ENCODE results near the gene ADAMTS5. TPM values are rescaled to one million over a fixed set of nuclear protein-coding genes. Genes with fewer than 3 reads are reported as not detected.

ADAMTS5 gene
- total RNA-seq, 4 donors from 2014 or later, result 24.8 to 99.7 (median 48.4) TPM

DNA sequence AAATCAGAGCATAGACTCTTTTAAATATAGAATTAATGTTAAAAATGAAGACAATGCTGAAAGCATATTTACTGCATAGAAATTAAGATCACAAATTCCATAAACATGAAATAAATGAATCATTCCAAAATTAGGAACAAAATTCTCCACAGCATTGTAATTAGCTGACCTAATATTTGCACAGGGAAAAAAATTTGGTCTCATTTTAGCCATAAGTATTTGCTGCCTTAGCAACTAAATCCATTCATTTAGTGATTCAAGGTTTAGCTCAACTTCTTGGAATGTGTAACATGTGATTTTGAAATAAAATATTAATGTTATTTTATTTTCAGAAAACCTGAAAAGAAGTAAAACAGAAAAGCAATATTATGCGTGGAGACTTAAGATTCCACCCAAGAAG is 25.5 kb downstream of the ADAMTS5 start:
- Histone ChIP-seq H3K36me3 (no peaks in the 10 kb centered on the region), H3K27ac (peak overlapping the region in 1 of 2 donors; percentile 18), H3K4me3 (no peak overlapping the region), H3K27me3 (no peaks in the 10 kb centered on the region), H3K9me3 (no peaks in the 10 kb centered on the region), H3K4me1 (peaks cover 0 to 5% of the 10 kb centered on the region in 2 donors)
- no peak for DNase-seq
- intact Hi-C loops (cut with DNase I; ENCODE audit: low total_unique reads), result no loop called here
- TF ChIP-seq POLR2A (IDR thresholded peaks at IDR 0.05), result no peak
- TF ChIP-seq, protein P1, sequence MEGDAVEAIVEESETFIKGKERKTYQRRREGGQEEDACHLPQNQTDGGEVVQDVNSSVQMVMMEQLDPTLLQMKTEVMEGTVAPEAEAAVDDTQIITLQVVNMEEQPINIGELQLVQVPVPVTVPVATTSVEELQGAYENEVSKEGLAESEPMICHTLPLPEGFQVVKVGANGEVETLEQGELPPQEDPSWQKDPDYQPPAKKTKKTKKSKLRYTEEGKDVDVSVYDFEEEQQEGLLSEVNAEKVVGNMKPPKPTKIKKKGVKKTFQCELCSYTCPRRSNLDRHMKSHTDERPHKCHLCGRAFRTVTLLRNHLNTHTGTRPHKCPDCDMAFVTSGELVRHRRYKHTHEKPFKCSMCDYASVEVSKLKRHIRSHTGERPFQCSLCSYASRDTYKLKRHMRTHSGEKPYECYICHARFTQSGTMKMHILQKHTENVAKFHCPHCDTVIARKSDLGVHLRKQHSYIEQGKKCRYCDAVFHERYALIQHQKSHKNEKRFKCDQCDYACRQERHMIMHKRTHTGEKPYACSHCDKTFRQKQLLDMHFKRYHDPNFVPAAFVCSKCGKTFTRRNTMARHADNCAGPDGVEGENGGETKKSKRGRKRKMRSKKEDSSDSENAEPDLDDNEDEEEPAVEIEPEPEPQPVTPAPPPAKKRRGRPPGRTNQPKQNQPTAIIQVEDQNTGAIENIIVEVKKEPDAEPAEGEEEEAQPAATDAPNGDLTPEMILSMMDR (IDR thresholded peaks at IDR 0.05), result no peak

DNA sequence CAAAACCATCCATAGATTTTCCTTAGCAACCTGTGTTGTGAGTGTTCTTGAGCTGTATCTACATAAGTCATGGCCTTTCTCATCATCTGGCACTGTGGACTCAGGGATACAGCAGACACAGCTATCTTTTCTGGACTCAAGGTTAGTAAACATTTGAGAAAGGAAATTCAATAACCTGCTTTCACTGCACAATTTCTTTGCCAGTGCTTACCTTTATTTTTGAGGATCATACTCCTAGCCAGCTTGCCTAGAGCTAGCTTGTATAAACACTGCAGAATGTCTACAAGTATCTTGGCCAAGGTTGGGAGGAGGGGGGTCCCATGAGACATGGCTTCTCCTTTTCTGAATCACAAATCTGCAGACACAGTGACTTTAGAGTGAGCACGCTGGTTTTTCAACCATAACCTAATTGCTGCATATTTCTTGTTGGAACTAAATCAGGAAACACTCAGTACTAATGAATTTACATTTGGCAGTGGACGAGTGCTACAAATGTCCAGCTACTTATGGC is 27.2 kb downstream of the ADAMTS5 start:
- peak overlapping the region in 1 of 2 donors; percentile 27 for H3K27ac ChIP-seq
- TF ChIP-seq POLR2A (IDR thresholded peaks at IDR 0.05), result no peak
- TF ChIP-seq, protein P1 (IDR thresholded peaks at IDR 0.05), result no peak
- no peaks in the 10 kb centered on the region for H3K36me3 ChIP-seq
- no peaks in the 10 kb centered on the region for H3K9me3 ChIP-seq
- H3K27me3 ChIP-seq, result no peaks in the 10 kb centered on the region
- no peak overlapping the region for H3K4me3 ChIP-seq
- H3K4me1 ChIP-seq, result no peaks in the 10 kb centered on the region
- intact Hi-C loops (cut with DNase I; ENCODE audit: low total_unique reads), result no loop called here
- DNase-seq, result no peak

DNA sequence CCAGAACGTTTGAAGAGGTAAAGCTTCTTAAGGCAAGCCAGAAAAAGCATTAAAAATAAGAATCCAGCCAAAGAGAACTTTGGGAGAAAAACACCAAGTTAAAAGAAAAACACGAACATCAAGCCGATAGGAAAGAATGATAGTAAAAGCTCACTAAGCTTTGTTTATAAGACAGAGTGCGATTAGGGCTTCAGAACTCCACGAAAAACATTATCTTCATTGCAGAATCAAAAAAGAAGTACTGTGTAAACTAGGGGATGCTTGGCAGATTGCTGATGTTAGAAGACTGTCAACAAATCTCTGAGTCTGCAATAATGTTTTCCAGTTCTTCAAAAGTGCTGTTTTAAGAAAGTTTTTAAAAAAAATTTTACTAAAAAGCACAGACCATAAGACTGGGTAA is 30.2 kb downstream of the ADAMTS5 start:
- peak overlapping the region; percentile 18 to 24 for H3K27ac ChIP-seq
- no peaks in the 10 kb centered on the region for H3K4me1 ChIP-seq
- TF ChIP-seq, protein P1 (IDR thresholded peaks at IDR 0.05), result no peak
- TF ChIP-seq POLR2A (IDR thresholded peaks at IDR 0.05), result no peak

DNA sequence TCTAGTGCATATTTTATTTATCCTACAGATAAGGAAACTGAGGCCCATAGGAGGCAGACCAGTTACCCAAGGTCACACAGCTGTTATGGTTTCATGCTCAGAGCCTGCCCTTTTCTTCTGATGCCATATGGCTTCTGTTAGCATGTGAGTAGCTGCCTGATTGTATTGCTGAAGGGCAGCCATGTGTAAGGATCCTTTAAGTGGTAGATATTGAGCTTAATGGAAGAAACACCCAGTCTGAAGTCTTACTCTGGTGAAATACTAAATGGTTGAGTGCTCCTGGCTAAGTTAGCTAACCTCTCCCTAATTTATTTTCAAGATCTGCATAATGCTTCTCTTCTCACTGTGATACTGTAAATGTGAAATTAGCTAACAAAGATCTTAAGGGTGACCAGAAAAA is 30.9 kb downstream of the ADAMTS5 start:
- H3K9me3 ChIP-seq, result no peaks in the 10 kb centered on the region
- no peak overlapping the region for H3K27ac ChIP-seq
- no peaks in the 10 kb centered on the region for H3K36me3 ChIP-seq
- H3K4me3 ChIP-seq, result no peak overlapping the region
- intact Hi-C loops (cut with DNase I; ENCODE audit: low total_unique reads), result no loop called here
- no peak for DNase-seq
- TF ChIP-seq POLR2A (IDR thresholded peaks at IDR 0.05), result no peak
- TF ChIP-seq, protein P1 (IDR thresholded peaks at IDR 0.05), result no peak
- H3K4me1 ChIP-seq, result no peaks in the 10 kb centered on the region
- no peaks in the 10 kb centered on the region for H3K27me3 ChIP-seq

More for the DNA sequence above, 30.2 kb downstream of the ADAMTS5 start:
- Histone ChIP-seq H3K36me3 (no peaks in the 10 kb centered on the region), H3K4me3 (no peak overlapping the region), H3K9me3 (no peaks in the 10 kb centered on the region), H3K27me3 (no peaks in the 10 kb centered on the region)
- no peak for DNase-seq
- intact Hi-C loops (cut with DNase I; ENCODE audit: low total_unique reads), result no loop called here

DNA sequence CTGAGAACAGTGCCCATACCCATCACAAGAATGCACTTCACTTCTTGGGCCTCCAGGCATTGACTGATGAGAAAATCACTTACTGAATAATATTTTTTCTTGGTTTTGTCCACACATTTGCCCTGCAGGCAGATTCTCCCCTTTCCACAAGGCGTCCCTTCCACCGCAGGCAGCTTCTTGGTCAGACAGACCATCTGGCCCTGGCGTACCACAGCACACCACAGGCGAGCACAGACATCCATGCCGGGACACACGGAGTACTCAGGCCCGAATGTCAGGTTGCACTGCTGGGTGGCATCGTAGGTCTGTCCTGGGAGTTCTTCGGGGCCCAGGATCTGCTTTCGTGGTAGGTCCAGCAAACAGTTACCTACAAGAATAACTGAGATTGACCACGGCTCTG is 32.5 kb downstream of the ADAMTS5 start:
- Histone ChIP-seq H3K27me3 (no peaks in the 10 kb centered on the region), H3K4me3 (no peak overlapping the region), H3K36me3 (no peaks in the 10 kb centered on the region), H3K27ac (no peak overlapping the region), H3K4me1 (no peaks in the 10 kb centered on the region), H3K9me3 (no peaks in the 10 kb centered on the region)
- no peak for TF ChIP-seq POLR2A (IDR thresholded peaks at IDR 0.05)
- DNase-seq, result no peak
- intact Hi-C loops (cut with DNase I; ENCODE audit: low total_unique reads), result no loop called here

DNA sequence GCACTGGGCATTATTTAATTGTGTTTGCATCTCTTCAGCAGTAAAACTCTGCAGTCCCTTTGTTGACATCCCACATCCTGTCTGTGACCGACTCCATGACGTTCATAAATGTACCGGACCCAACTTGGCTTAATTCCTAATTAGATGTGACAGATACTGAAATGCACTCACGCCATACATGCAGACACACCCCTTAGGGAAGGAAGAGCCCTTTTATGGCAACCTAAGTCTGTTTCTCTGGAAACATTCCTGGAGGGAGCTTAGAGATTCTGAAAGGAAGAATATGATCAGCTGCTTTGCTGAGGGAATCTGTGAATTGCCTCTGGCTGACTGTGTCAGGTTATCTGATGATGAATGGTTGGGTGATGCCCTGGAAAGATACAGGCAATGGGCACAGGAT is 33.4 kb downstream of the ADAMTS5 start:
- H3K9me3 ChIP-seq, result no peaks in the 10 kb centered on the region
- H3K27ac ChIP-seq, result no peak overlapping the region
- no peaks in the 10 kb centered on the region for H3K36me3 ChIP-seq
- TF ChIP-seq POLR2A (IDR thresholded peaks at IDR 0.05), result no peak
- TF ChIP-seq, protein P1 (IDR thresholded peaks at IDR 0.05), result no peak
- no peak for DNase-seq
- intact Hi-C loops (cut with DNase I; ENCODE audit: low total_unique reads), result no loop called here
- H3K4me3 ChIP-seq, result no peak overlapping the region
- no peaks in the 10 kb centered on the region for H3K4me1 ChIP-seq
- H3K27me3 ChIP-seq, result no peaks in the 10 kb centered on the region
